GM12873 (cell line): ENCODE results near the gene USP28.

Experiments used
- CTCF ChIP-seq: IDR thresholded peaks from 2 replicates; pipeline ENCODE4 v1.5.1; 2012; ENCODE audit warnings: low read depth, mild to moderate bottlenecking, moderate library complexity, low read length, control low read depth; ENCODE audit not compliant: insufficient read depth; ENCODE audit errors: missing control alignments

The USP28 gene

GRCh38 chr11:113904379-113905101 is 29.2 kb upstream of the USP28 start, which contains the start of gene HTR3B:
Gene HTR3B (plus strand): TSS chr11:113904796. CDS start chr11:113904934, 138 bp downstream.
- TF ChIP-seq CTCF = no peak

- TF ChIP-seq CTCF = no peak
These were observed 25.8 kb upstream of the USP28 start for GRCh38 chr11:113901141-113901540.

GRCh38 chr11:113896156-113896879 is 20.9 kb upstream of the USP28 start:
- peak; percentile 82 for TF ChIP-seq CTCF

GRCh38 chr11:113895367-113896155 is 20.2 kb upstream of the USP28 start:
- TF ChIP-seq CTCF = no peak

- no peak for TF ChIP-seq CTCF
These were observed 19.1 kb upstream of the USP28 start for GRCh38 chr11:113894421-113894996.

GRCh38 chr11:113888848-113889247 is 13.5 kb upstream of the USP28 start:
- TF ChIP-seq CTCF = no peak
